ENCODE measurements around the gene MAPK12. TPM values are rescaled to one million over a fixed set of nuclear protein-coding genes. Genes with fewer than 3 reads are reported as not detected.
A peak's percentile ranks its signal among the peaks of the same experiment; 100 is the strongest.

MAPK12 gene
- total RNA-seq, 2 experiments from 2014 or later, result 1.2 to 1.3 TPM

DNA sequence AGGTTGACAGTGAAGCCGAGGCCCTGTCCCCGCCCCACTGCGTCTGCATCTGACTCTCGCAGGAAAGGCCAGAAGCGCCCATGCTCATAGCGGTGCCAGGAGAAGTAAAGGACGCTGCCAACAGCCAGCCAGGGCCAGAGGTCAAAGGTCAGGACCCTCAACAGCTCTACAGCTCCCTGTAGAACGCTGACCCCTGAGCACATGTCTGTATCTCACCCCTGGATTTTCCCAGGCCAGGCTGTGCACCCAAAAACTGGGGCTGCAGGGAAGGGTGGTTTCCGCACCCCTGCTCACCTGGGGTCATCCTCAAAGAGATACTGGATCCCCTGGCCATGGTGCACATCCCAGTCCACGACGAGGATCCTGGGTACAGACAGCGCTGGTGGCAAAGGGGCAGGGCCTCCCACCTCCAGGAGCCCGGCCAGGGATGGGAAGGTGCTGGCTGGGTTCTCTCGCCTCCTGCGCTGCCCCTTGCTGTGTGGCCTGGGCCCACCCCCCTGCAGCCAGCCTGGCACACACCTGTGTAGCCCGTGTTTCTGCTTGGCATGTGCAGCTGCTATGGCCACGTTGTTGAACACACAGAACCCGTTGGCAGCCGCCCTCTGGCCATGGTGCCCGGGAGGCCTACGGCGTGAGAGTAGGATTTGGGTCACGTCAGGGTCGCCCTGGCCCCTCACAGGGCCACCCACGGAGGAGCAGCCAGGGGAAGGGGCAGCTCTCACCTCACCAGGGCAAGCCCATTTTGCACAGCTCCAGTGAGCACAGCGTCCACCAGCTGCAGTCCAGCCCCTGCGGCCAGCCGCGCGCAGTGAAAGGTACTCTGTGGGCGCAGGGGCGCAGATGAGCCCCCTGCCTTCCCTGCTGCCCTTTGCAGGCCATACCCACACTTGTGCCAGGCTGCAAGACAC lies 11.9 kb downstream of the MAPK12 start:
- Mint-ChIP-seq H3K27ac (peak overlapping the region; percentile 47), H3K4me3 (peak overlapping the region; percentile 80), H3K4me1 (ENCODE audit: low read depth) (peaks cover 31% of the 10 kb centered on the region), H3K36me3 (ENCODE audit: low read depth) (peaks cover 18% of the 10 kb centered on the region), H3K9me3 (no peaks in the 10 kb centered on the region), H3K27me3 (no peaks in the 10 kb centered on the region)
- no peaks in the 10 kb centered on the region for H3K9me3 ChIP-seq (ENCODE audit: control insufficient read depth in 1 of 2, insufficient read depth in 1 of 2, low read length in 2 of 2)
- TF ChIP-seq, protein P1, sequence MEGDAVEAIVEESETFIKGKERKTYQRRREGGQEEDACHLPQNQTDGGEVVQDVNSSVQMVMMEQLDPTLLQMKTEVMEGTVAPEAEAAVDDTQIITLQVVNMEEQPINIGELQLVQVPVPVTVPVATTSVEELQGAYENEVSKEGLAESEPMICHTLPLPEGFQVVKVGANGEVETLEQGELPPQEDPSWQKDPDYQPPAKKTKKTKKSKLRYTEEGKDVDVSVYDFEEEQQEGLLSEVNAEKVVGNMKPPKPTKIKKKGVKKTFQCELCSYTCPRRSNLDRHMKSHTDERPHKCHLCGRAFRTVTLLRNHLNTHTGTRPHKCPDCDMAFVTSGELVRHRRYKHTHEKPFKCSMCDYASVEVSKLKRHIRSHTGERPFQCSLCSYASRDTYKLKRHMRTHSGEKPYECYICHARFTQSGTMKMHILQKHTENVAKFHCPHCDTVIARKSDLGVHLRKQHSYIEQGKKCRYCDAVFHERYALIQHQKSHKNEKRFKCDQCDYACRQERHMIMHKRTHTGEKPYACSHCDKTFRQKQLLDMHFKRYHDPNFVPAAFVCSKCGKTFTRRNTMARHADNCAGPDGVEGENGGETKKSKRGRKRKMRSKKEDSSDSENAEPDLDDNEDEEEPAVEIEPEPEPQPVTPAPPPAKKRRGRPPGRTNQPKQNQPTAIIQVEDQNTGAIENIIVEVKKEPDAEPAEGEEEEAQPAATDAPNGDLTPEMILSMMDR (IDR thresholded peaks at IDR 0.05), result no peak
- ChIA-PET POLR2A (interaction anchor here (1.2 to 3.1 kb wide), 3 partner anchors 9 to 371 kb away, joined by 3 to 17 read pairs (median 12); no protein-coding TSS in a partner anchor), CTCF (interaction anchor here (1.3 kb wide), 1 partner anchor 23 kb away, joined by 3 read pairs; no protein-coding TSS in a partner anchor)
- no peak overlapping the region for H3K27ac ChIP-seq (ENCODE audit: low read depth in 1 of 2, low read length in 2 of 2)
- ATAC-seq (ENCODE audit: poor library complexity) (no peak), DNase-seq (no peak)
- H3K36me3 ChIP-seq (ENCODE audit: insufficient read depth, low read length), result peaks cover 29% of the 10 kb centered on the region
- peak overlapping the region; percentile 87 for H3K4me3 ChIP-seq (ENCODE audit: low read length)
- no peaks in the 10 kb centered on the region for H3K27me3 ChIP-seq (ENCODE audit: control insufficient read depth in 1 of 2, insufficient read depth in 2 of 2, low read length in 2 of 2)
- intact Hi-C loops (cut with DNase I, micrococcal nuclease), result loop anchor here in 1 of 2 experiments (5.0 kb wide), 1 partner anchor 248 kb away; no protein-coding TSS in a partner anchor
- H3K4me1 ChIP-seq (ENCODE audit: insufficient read depth, low read length), result peaks cover 67% of the 10 kb centered on the region

DNA sequence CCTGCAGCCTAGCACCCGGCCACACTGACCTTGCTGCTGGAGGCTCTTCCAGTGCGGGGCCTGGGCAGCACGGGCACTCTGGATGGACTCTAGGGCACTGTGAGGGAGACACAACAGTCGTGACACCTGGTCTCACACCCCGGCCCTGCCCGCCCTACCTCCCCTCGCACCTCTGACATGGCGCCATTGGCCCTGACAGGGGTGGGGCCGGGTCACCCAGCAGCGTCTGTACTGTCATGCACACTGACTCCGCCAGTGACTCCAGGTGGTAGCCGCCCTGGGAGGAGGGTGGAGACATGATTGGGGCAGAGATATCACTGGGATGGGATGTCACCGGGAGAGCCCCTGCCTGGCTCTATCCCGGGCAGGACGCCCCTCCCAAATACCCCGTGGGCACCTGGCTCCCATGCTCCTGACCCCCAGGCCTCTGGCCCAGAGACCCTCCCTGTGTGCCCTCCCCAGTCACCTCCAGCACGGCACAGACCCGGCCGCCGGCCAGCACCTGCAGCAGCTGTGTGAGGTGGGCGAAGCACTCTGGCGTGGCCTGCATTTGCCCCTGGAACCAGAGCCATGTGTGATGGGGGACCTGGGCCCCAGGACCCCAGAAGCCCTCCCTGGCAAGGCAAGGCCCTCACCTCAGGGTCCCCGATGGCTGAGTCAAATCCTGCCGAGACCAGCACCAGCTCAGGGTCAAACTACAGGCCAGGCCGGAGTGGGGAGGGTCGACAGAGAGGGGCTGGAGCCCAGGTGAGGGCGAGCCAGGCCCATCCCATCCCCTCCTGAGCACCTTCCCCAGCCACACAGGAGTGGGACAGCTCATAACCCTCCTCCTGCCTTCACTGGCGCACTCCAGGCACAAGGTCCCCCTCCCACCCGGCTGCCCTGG lies 13.0 kb downstream of the MAPK12 start:
- intact Hi-C loops (cut with DNase I, micrococcal nuclease), result no loop called here
- Histone ChIP-seq H3K27ac (ENCODE audit: low read depth in 1 of 2, low read length in 2 of 2) (no peak overlapping the region), H3K27me3 (ENCODE audit: control insufficient read depth in 1 of 2, insufficient read depth in 2 of 2, low read length in 2 of 2) (no peaks in the 10 kb centered on the region), H3K4me1 (ENCODE audit: insufficient read depth, low read length) (peaks cover 79% of the 10 kb centered on the region), H3K4me3 (ENCODE audit: low read length) (no peak overlapping the region), H3K9me3 (ENCODE audit: control insufficient read depth in 1 of 2, insufficient read depth in 1 of 2, low read length in 2 of 2) (no peaks in the 10 kb centered on the region), H3K36me3 (ENCODE audit: insufficient read depth, low read length) (peaks cover 29% of the 10 kb centered on the region)
- H3K9me3 Mint-ChIP-seq, result no peaks in the 10 kb centered on the region
- H3K36me3 Mint-ChIP-seq (ENCODE audit: low read depth), result peaks cover 29% of the 10 kb centered on the region
- H3K27ac Mint-ChIP-seq, result peak overlapping the region; percentile 71
- TF ChIP-seq, protein P1 (IDR thresholded peaks at IDR 0.05), result no peak
- peak overlapping the region; percentile 83 for H3K4me3 Mint-ChIP-seq
- no peaks in the 10 kb centered on the region for H3K27me3 Mint-ChIP-seq
- ATAC-seq (ENCODE audit: poor library complexity), result no peak
- POLR2A ChIA-PET, result no interaction called here
- CTCF ChIA-PET, result interaction anchor here (0.5 kb wide), 1 partner anchor 106 kb away, joined by 3 read pairs; no protein-coding TSS in a partner anchor
- no peak for DNase-seq
- peaks cover 40% of the 10 kb centered on the region for H3K4me1 Mint-ChIP-seq (ENCODE audit: low read depth)

DNA sequence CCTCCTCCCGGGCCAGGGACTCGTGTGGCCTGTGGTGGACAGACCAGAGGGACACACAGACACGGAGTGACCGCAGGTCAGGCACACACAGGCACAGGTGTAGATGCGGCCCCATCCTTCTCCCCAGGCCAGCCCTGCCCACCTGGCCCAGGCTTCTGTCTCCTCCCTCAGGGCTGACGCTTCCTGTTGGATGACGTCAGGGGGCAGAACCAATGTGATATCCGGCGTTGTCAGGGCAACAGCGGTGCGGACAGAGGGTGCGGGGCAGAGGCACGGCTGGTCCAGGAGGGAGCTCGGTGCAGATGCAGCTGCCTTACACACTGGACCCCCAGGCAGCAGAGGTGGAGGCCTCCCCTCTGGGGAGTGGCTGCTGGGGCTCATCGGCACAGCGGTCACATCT lies 13.7 kb downstream of the MAPK12 start:
- Mint-ChIP-seq H3K27me3 (no peaks in the 10 kb centered on the region), H3K4me1 (ENCODE audit: low read depth) (peaks cover 43% of the 10 kb centered on the region), H3K4me3 (peak overlapping the region; percentile 83), H3K36me3 (ENCODE audit: low read depth) (peaks cover 29% of the 10 kb centered on the region), H3K9me3 (no peaks in the 10 kb centered on the region), H3K27ac (peak overlapping the region; percentile 71)
- no peak overlapping the region for H3K27ac ChIP-seq (ENCODE audit: low read depth in 1 of 2, low read length in 2 of 2)
- ATAC-seq (ENCODE audit: poor library complexity) (no peak), DNase-seq (peak in 11 of 14 experiments; percentile 35 to 87 (median 48))
- H3K4me1 ChIP-seq (ENCODE audit: insufficient read depth, low read length), result peaks cover 85% of the 10 kb centered on the region
- peaks cover 29% of the 10 kb centered on the region for H3K36me3 ChIP-seq (ENCODE audit: insufficient read depth, low read length)
- ChIA-PET POLR2A (no interaction called here), CTCF (no interaction called here)
- TF ChIP-seq, protein P1 (IDR thresholded peaks at IDR 0.05), result no peak
- no peaks in the 10 kb centered on the region for H3K27me3 ChIP-seq (ENCODE audit: control insufficient read depth in 1 of 2, insufficient read depth in 2 of 2, low read length in 2 of 2)
- H3K9me3 ChIP-seq (ENCODE audit: control insufficient read depth in 1 of 2, insufficient read depth in 1 of 2, low read length in 2 of 2), result no peaks in the 10 kb centered on the region
- no peak overlapping the region for H3K4me3 ChIP-seq (ENCODE audit: low read length)
- intact Hi-C loops (cut with DNase I, micrococcal nuclease), result no loop called here
